GM13976 (cell line): ENCODE measurements around the gene SLC66A2.

Experiments used
- DNase-seq: peaks from one replicate; pipeline ENCODE4 v3.0.0; 2012; ENCODE audit warnings: low spot score
- in situ Hi-C: fragments of 300-500 bp; cut with MboI; formaldehyde crosslinking; loops from one replicate; pipeline ENCODE4 v1.12.0; 2022; ENCODE audit warnings: low sequenced_read_pairs, mixed read lengths, inconsistent platforms; ENCODE audit not compliant: unreplicated experiment
- TF ChIP-seq, protein P1 (sequence below): IDR thresholded peaks from 2 replicates; pipeline ENCODE4 v1.5.1; 2012; ENCODE audit warnings: borderline replicate concordance, mild to moderate bottlenecking; ENCODE audit not compliant: insufficient read depth; ENCODE audit errors: extremely low read depth, missing control alignments, control extremely low read depth

SLC66A2 gene

DNA sequence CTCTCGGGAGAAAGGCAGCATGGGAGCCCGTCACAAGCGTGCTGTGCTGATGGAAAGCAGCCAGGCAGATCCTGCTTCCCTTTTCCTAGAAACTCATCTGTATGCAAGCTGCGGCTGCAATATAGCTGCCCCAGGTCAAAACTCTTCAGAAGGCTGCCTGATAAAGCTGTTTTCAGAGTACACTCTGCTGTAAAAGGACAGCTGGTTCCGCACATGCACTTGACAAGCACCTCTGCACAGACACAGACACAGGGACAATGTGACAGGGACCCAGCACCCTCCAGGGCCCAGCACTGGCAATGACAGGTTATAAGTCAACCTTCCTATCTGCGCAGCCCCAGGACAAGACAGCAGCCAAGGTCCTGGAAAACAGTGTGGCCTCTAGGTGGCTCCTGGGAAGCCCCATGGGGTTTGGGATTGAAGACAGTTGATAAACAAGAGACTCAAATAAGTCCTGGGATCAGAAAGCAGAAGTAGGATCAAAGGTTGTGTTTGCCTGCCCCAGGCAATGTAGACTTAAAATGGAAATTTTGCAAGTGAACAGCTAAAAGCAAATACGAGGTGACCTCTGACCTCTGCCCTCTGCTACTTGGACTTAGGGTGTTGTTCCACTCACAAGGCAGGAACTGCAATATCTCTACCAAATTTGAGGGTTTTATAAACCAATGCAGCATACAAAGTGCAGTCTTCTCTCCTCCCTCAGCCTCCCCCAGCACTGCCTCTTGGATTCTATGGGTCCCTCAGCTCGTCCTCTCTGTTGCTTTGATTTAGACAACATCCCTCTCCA, 16.9 kb downstream of the SLC66A2 start:
- TF ChIP-seq, protein P1, sequence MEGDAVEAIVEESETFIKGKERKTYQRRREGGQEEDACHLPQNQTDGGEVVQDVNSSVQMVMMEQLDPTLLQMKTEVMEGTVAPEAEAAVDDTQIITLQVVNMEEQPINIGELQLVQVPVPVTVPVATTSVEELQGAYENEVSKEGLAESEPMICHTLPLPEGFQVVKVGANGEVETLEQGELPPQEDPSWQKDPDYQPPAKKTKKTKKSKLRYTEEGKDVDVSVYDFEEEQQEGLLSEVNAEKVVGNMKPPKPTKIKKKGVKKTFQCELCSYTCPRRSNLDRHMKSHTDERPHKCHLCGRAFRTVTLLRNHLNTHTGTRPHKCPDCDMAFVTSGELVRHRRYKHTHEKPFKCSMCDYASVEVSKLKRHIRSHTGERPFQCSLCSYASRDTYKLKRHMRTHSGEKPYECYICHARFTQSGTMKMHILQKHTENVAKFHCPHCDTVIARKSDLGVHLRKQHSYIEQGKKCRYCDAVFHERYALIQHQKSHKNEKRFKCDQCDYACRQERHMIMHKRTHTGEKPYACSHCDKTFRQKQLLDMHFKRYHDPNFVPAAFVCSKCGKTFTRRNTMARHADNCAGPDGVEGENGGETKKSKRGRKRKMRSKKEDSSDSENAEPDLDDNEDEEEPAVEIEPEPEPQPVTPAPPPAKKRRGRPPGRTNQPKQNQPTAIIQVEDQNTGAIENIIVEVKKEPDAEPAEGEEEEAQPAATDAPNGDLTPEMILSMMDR, result no peak
- no peak for DNase-seq
- in situ Hi-C loops, result no loop called here

DNA sequence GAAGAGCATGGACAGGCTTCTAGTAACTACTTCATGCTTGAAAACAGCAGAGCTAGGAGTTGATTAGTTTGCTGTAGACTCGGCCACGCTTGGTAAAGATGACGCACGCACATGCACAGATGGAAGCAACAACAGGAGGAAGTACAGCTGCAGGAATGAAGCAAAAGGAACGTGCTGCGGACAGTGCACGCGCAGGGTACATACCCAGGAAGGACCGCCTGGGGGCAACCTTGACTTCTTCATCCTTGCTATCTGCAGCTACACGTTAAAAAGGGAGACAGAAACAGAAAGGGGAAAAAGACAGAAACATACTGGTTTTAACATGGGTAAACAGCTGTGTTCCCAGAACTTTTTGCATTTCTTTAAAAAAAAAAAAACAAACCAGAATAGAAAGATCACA, 17.7 kb downstream of the SLC66A2 start:
- no peak for DNase-seq
- in situ Hi-C loops, result no loop called here
- TF ChIP-seq, protein P1, result no peak

DNA sequence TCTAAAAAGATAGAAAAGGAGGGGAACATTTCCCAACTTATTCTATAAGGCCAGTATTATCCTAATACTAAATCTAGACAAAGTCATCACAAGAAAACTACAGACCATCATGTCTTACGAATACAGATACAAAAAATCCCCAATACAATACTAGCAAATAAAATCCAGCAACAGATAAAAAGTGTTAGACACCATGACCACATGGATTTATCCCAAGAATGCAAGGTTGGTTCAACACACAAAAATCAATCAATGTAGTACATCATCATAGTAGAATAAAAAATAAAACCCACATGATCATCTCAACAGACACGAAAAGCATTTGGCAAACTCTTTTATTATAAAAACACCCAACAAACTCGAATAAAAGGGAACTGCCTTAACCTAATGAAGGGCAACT, 18.5 kb downstream of the SLC66A2 start:
- no peak for DNase-seq
- TF ChIP-seq, protein P1, result no peak
- in situ Hi-C loops, result no loop called here

DNA sequence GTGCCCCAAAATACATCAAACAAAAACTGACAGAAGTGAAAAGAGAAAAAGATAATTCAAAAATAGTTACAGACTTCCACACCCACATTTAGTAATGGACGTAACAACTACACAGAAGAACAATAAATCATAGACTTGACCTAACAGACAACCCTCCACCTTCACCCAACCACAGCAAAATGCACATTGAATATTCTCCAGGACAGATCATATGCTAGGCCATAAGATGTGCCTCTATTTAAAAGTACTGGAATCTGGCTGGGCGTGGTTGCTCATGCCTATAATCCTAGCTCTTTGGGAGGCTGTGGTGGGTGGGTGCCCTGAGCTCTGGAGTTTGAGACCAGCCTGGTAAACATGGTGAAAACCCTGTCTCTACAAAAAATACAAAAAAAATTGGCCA, 20.0 kb downstream of the SLC66A2 start:
- in situ Hi-C loops, result no loop called here
- TF ChIP-seq, protein P1, result no peak
- no peak for DNase-seq

DNA sequence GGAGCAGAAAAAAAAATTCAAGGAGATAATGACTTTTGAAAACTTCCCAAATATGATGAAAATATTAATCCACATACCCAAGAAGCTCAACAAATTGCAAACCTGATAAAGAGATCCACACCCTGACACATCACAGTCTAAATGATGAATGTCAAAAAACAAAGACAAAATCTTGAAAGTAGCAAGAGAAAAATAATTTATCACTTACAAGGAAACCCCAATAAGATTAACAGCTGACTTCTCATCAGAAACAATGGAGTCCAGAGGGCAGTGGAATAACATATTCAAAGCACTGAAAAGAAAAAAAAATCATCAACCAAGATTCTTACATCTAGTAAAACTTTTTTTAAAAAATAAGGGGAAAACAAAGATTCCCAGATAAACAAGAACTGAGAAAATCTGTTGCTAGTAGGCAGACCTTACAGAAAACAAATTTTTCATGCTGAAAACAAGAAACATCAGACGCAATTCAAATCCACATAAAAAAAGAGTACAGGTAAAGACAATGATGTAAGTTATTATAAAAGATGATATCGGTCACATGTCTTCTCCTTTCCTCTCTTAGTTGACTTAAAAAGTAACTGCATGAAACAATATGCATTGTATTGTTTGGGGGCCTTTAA, 21.3 kb downstream of the SLC66A2 start:
- no peak for DNase-seq
- TF ChIP-seq, protein P1, result no peak
- in situ Hi-C loops, result no loop called here

DNA sequence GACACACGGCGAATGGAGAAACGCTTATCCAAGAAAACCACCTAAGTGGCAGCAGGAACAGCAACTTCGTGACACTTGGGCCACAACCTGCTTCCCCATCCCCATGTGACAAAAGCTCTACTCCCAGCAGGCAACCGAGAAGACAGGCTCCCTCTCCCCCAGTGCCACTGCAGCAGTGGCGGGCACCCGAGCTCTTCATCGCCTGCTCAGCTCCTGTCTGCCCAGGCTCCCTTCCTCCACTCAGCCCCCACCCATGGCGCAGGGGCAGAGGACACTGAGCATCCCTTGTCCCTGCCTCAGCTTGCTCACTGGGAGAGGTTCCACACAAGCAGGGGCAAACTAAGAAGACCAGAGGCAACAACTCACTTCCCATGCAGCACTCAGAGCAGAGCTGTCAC, 22.9 kb downstream of the SLC66A2 start:
- in situ Hi-C loops, result no loop called here
- TF ChIP-seq, protein P1, result no peak
- DNase-seq, result no peak
